NCI-H748 (cell line): ENCODE data around the gene LMNB1.

Source experiments
- DNase-seq: peaks from one replicate; lab custom pipeline; 2025; ENCODE audit not compliant: unreplicated experiment; lab: John Stamatoyannopoulos, UW

The LMNB1 gene

DNA sequence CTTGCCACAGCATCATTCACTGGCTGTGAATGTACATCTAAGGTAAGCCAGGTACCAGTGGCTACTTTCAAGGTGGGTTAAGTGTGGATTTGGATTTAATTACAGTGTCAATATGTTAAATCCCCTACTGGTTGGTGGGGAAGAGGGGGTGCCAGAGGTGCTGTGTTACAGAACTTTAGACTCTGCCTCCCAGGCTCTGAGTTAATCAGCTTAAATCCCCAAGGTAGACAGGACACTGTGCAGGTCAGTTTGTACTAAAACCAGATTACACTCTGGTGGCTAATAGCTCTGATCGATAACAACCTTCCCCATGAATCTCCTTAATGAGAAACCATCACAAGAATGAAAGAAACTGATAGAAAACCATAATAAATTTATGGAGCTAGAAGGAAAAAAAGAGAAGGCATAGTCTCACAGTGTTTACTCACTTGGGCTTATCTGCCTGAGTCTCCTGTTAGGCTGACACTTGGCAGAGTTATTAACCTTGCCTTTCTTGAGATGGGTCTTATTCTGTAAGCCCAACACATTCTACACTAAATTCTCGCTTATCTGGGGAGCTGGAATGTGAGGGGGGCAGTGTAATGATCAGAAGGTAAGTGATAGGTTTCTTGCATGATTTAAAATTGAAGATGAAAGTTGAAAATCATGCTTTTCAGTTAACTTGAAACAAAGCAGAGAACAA is 106.8 kb downstream of the LMNB1 start:
- DNase-seq: no peak

DNA sequence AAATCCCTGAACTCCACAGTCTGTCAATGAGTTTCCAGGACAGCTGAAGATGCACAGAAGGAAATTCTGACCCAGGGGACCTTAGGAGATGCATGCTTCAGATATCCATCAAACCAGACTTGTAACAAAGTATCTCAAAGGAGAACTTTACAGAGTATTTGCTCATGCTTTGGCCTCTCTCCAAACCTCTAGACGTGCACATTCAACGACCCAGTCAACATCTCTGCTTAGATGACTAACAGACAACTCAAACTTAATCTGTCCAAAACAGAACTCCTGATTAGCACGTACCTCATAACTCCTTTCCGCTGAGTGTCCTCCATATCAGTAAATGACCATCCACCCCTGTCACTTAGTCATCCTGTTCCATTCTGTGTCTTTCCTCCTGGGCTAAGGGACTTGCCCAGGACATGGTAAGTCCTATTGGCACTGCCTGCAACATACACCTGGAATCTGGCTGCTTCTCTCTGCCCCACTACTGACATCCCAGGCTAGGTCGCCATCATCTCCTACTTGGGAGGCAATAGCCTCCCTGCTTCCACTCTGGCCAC is 107.4 kb downstream of the LMNB1 start:
- no peak for DNase-seq
